Suprapubic skin (tissue), 4 donors: ENCODE data around the gene FKBP3. TPM values are rescaled to one million over a fixed set of nuclear protein-coding genes. Genes with fewer than 3 reads are reported as not detected.
A peak's percentile ranks its signal among the peaks of the same experiment; 100 is the strongest.

Source experiments
- DNase-seq, 2 donors: peaks; one replicate each; pipeline ENCODE4 v3.0.0-alpha.2; 2019; ENCODE audit warnings: low spot score in 2 of 2
- H3K27ac ChIP-seq: fragments of 200-600 bp; sonication (generic); one replicate; pipeline ENCODE4 v1.5.1; 2019
- H3K27me3 ChIP-seq: fragments of 200-600 bp; sonication (generic); one replicate; pipeline ENCODE4 v1.5.1; 2019
- H3K36me3 ChIP-seq: fragments of 200-600 bp; sonication (generic); one replicate; pipeline ENCODE4 v1.5.1; 2019
- H3K4me1 ChIP-seq: fragments of 200-600 bp; sonication (generic); one replicate; pipeline ENCODE4 v1.5.1; 2019
- H3K4me3 ChIP-seq: fragments of 200-600 bp; sonication (generic); one replicate; pipeline ENCODE4 v1.5.1; 2019; ENCODE audit warnings: mild to moderate bottlenecking
- H3K9me3 ChIP-seq: fragments of 200-600 bp; sonication (generic); one replicate; pipeline ENCODE4 v1.5.1; 2019
- CTCF ChIP-seq, 2 donors: fragments of 200-600 bp in 1 of 2; fragments of 450-650 bp in 1 of 2; sonication (generic) in 1 of 2; IDR thresholded peaks; one replicate each; pipeline ENCODE4 v1.5.1; 2016 to 2019; ENCODE audit warnings: antibody characterized with exemption in 2 of 2, mild to moderate bottlenecking in 1 of 2, moderate library complexity in 1 of 2
- EP300 ChIP-seq: sonication (generic); formaldehyde crosslinking; IDR thresholded peaks from one replicate; pipeline ENCODE4 v1.6.1; 2017; ENCODE audit warnings: antibody characterized with exemption
- POLR2A ChIP-seq, 2 donors: fragments of 450-650 bp; IDR thresholded peaks; one replicate each; pipeline ENCODE4 v1.6.1; 2017; ENCODE audit warnings: antibody characterized with exemption in 2 of 2, mild to moderate bottlenecking in 2 of 2, moderate library complexity in 2 of 2
- POLR2AphosphoS5 ChIP-seq, 3 donors: sonication (generic); formaldehyde crosslinking; IDR thresholded peaks; one replicate each; pipeline ENCODE4 v1.6.1; 2017; ENCODE audit warnings: antibody characterized with exemption in 3 of 3
- whole genome bisulfite sequencing: methylation state at CpG from one replicate; pipeline ENCODE4 v1.1.5; 2018; 5-methylcytosine and 5-hydroxymethylcytosine counted together
- total RNA-seq, 4 donors: library from RNA; depleted of rRNA; stranded (reverse); fragments of >200 nt; gene quantifications; one replicate each; pipeline ENCODE4 v1.1.0, GENCODE V29; 2016

The FKBP3 gene
- total RNA-seq, 4 donors from 2014 or later: 19.4 to 47.1 (median 22.0) TPM

- H3K36me3 ChIP-seq: peaks cover 34% of the 10 kb centered on the region
- TF ChIP-seq CTCF (IDR thresholded peaks at IDR 0.05) (no peak), EP300 (no peak), POLR2AphosphoS5 (IDR thresholded peaks at IDR 0.05) (no peak), POLR2A (IDR thresholded peaks at IDR 0.05) (no peak)
- no peak overlapping the region for H3K4me3 ChIP-seq
- DNase-seq: no peak
- no peaks in the 10 kb centered on the region for H3K9me3 ChIP-seq
- 90% methylated on average over 2 of the region's 2 CpGs for WGBS
- H3K27ac ChIP-seq: no peak overlapping the region
- peaks cover 9% of the 10 kb centered on the region for H3K4me1 ChIP-seq
- H3K27me3 ChIP-seq: no peaks in the 10 kb centered on the region
These were observed 40.0 kb downstream of the FKBP3 start for GRCh38 chr14:45094275-45094674.

GRCh38 chr14:45091710-45092109 lies 42.6 kb downstream of the FKBP3 start:
- Histone ChIP-seq H3K27me3 (no peaks in the 10 kb centered on the region), H3K4me3 (no peak overlapping the region), H3K36me3 (peaks cover 8% of the 10 kb centered on the region), H3K27ac (no peak overlapping the region), H3K4me1 (peaks cover 26% of the 10 kb centered on the region), H3K9me3 (no peaks in the 10 kb centered on the region)
- WGBS: 85% methylated on average over 2 of the region's 2 CpGs
- no peak for DNase-seq
- TF ChIP-seq EP300: no peak
- TF ChIP-seq POLR2A (IDR thresholded peaks at IDR 0.05): no peak
- TF ChIP-seq POLR2AphosphoS5 (IDR thresholded peaks at IDR 0.05): no peak
- TF ChIP-seq CTCF (IDR thresholded peaks at IDR 0.05): no peak

GRCh38 chr14:45089813-45090212 lies 44.5 kb downstream of the FKBP3 start:
- 14% methylated on average over 1 of the region's 1 CpG for WGBS
- no peaks in the 10 kb centered on the region for H3K27me3 ChIP-seq
- TF ChIP-seq EP300: no peak
- no peak for TF ChIP-seq CTCF (IDR thresholded peaks at IDR 0.05)
- TF ChIP-seq POLR2A (IDR thresholded peaks at IDR 0.05): no peak
- TF ChIP-seq POLR2AphosphoS5 (IDR thresholded peaks at IDR 0.05): no peak
- no peaks in the 10 kb centered on the region for H3K36me3 ChIP-seq
- DNase-seq: no peak
- H3K27ac ChIP-seq: no peak overlapping the region
- H3K9me3 ChIP-seq: no peaks in the 10 kb centered on the region
- H3K4me1 ChIP-seq: peaks cover 44% of the 10 kb centered on the region
- H3K4me3 ChIP-seq: no peak overlapping the region

GRCh38 chr14:45084946-45085346 lies 49.3 kb downstream of the FKBP3 start:
- 1% methylated on average over 4 of the region's 4 CpGs for WGBS
- Histone ChIP-seq H3K27ac (peak overlapping the region; percentile 91), H3K4me3 (peak overlapping the region; percentile 69), H3K27me3 (no peaks in the 10 kb centered on the region), H3K36me3 (no peaks in the 10 kb centered on the region), H3K4me1 (peaks cover 49% of the 10 kb centered on the region), H3K9me3 (no peaks in the 10 kb centered on the region)
- no peak for DNase-seq
- TF ChIP-seq POLR2A (IDR thresholded peaks at IDR 0.05): no peak
- TF ChIP-seq CTCF (IDR thresholded peaks at IDR 0.05): no peak
- no peak for TF ChIP-seq EP300
- no peak for TF ChIP-seq POLR2AphosphoS5 (IDR thresholded peaks at IDR 0.05)

GRCh38 chr14:45083976-45084722 lies 50.1 kb downstream of the FKBP3 start, which contains the start of gene PRPF39:
Gene PRPF39 (plus strand): TSS chr14:45084116. CDS start chr14:45095240, 11,124 bp downstream.
- peak in 1 of 2 donors; percentile 83 for TF ChIP-seq POLR2A (IDR thresholded peaks at IDR 0.05)
- TF ChIP-seq EP300: no peak
- TF ChIP-seq POLR2AphosphoS5 (IDR thresholded peaks at IDR 0.05): peak; percentile 43 to 94 (median 60)
- Histone ChIP-seq H3K36me3 (no peaks in the 10 kb centered on the region), H3K27ac (peak within 1 kb of the TSS; percentile 91), H3K27me3 (no peaks in the 10 kb centered on the region), H3K4me3 (peak within 1 kb of the TSS; percentile 69), H3K4me1 (peaks cover 46% of the 10 kb centered on the region), H3K9me3 (no peaks in the 10 kb centered on the region)
- DNase-seq: peak; percentile 96
- 2% methylated on average over 22 of the region's 49 CpGs for WGBS
